H1 (cell line): ENCODE measurements around the gene FOSB.

Experiments
- EP300 ChIP-seq, 2 experiments: IDR thresholded peaks; 1 replicate in 1 of 2; 2 replicates in 1 of 2; pipeline ENCODE4 v1.6.1; 2011 to 2012; ENCODE audit warnings: low read depth in 2 of 2, low read length in 2 of 2, mild to moderate bottlenecking in 2 of 2, borderline replicate concordance in 1 of 2, inconsistent platforms in 1 of 2, moderate library complexity in 1 of 2
- KDM1A ChIP-seq: fragments of 200-600, 300-600 bp; sonication (generic); IDR thresholded peaks from 2 replicates; pipeline ENCODE4 v1.7.1; 2016; ENCODE audit warnings: mild to moderate bottlenecking, low read length, borderline replicate concordance
- SIN3A ChIP-seq, 2 experiments: IDR thresholded peaks in 1 of 2; conservative IDR thresholded peaks in 1 of 2; 2 replicates each; pipeline ENCODE4 v1.6.1; 2011 to 2012; ENCODE audit warnings: low read length in 2 of 2, improper control_type of control experiment in 1 of 2, low read depth in 1 of 2, mild to moderate bottlenecking in 1 of 2
- SP2 ChIP-seq: IDR thresholded peaks from 2 replicates; pipeline ENCODE4 v1.6.1; 2012; ENCODE audit warnings: mild to moderate bottlenecking, low read length, inconsistent platforms

DNA sequence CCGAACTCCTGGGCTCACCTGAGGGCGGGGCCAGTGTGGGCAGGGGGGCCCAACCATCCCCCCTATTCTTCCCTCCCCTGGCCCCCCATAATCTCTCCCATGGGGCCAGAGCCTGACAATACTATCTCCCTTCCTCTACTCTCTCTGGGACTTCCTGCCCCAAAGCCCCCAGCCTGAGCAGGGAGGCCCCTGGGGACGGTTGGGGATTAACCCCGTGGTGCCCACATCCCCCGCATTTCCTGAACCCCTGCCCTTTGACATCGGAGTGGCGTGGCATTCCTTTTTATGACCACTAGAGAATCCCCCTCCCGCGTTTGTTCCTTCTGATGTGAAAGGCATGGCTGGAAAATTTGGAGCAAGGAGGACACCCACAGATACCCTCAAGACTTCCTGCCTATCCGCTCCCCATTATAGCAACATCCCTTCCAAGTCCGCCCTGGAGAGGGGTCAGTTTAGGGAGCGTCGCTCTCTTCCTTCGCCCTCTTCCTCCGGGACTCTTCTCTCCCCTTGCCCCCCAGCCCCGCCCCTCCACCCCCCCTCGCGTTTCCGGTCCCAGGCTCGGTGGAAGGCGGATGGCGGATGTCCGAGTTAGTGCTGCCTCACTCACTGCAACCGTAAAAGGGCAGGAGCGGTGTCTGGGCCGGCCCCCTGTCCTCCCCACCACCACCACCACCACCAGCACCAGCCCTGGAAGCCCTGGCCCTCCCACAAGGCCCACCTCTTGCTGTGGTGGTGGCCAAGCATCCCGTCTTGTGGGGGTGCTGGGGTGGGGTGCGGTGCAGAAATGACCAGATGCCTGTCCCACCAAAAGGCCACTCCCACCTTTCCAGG lies 41.3 kb downstream of the FOSB start:
- TF ChIP-seq KDM1A (no peak), SIN3A (conservative IDR thresholded peaks at IDR 0.05 in 1 of 2, IDR thresholded peaks at IDR 0.05 in 1 of 2; ENCODE audit: low read depth in 1 of 2, low read length in 2 of 2) (no peak; a peak in 1 of 4 replicates), EP300 (IDR thresholded peaks at IDR 0.05; ENCODE audit: borderline replicate concordance in 1 of 2, low read depth in 2 of 2, low read length in 2 of 2) (no peak), SP2 (no peak)
